Hypothalamus (tissue), 51 donors: ENCODE results near the gene TNS1.

Source experiments
- DNase-seq, 51 donors: peaks; one replicate each; lab custom pipeline; 2025; lab: John Stamatoyannopoulos, UW

TNS1 gene

DNA sequence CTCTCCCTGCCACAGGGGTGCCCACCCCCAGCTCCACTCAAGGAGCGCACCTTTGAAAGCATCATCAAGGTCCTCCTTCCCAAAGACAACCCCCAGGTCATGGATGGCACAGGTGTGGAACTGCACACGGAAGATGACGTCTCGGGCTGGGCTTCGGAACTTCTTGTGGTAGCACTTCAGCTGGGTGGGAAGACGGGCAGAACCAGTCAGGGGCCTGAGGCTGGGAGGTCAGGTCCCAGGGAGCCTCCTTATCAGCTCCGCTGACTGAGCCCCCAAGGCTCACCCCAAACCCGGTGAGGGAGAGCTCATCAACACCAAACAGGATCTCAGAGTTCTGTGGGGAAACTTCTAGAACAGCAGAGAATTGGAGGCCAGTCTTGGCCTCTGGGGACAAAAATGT is 117.8 kb downstream of the TNS1 start:
- no peak for DNase-seq

DNA sequence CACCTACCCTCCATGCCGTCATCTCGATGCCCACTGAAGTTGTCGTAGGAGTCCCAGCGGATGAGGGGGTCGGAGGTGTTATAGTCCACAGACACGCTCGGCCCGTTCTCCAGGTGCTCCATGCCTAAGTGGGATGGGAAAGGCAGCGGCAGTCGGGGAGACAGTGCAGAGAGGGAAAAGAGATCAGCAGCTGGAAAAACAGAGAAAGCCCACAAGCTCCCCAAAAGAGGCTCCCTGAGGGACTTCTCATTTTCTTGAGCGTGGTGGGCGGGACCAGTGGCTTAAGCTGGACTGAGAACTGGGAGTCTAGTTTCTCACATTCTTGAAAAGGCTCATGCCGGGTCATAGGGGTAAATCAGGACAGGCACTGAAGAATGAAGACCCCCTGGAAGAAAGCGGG is 121.9 kb downstream of the TNS1 start:
- no peak for DNase-seq

DNA sequence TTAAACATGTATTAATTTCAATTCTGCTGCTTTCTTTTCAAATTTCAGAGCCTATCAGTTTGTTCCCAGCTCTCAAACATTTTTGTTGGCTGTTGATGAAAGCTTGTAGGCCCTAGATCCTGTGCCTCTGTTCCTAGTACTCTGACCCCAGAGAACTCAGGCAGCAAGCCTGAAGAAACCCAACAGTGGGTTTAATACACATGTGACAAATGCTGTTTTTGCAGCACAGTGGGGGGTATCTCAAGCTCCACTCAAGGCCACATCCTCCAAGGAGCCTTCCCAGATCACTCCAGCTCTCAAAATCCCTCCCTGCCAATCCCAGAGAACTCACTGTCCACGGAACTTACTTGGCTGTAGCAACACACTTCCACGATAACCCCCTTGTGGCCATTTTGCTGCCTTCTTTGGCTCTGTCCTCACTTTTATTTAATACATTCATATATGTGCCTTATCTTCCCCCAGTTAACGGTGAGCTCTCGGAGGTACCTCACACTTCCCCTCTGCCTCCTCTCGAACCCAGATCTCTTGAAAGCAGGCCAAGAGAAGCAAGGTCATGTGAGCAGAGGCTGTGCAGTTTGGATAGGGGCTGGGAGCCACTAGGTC is 122.4 kb downstream of the TNS1 start:
- DNase-seq = no peak

DNA sequence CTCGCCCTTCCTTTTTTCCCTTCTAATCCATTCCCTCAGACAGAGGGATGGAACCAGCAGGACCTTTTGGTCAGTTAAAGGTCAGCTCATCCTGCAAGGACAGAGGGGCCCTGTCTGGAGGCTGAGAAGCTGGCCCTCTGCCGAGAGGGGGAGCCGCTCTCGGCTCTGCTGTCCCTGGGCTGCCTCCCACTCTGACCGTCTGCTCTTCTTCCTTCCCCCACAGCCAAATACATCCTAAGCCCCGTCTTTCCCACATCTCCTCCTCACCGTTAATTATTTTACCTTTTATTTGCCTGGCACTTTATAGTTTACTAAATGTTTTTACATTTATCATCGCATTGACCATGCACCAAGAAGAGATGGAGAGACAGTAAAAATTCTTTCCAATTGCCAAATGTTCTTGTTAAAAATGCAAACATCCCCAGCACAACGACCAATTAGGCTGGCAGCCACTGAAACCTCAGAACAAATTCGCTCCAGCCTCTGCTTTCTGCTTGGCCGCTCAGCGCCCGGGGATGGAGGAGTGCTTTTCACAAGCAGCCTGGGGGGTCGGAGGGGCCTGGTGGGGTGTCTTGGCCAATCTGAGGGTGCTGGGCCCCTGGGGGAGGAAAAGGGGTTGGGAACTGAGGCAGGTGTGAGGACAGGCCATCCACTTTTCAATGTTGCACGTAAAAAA is 123.7 kb downstream of the TNS1 start:
- no peak for DNase-seq

DNA sequence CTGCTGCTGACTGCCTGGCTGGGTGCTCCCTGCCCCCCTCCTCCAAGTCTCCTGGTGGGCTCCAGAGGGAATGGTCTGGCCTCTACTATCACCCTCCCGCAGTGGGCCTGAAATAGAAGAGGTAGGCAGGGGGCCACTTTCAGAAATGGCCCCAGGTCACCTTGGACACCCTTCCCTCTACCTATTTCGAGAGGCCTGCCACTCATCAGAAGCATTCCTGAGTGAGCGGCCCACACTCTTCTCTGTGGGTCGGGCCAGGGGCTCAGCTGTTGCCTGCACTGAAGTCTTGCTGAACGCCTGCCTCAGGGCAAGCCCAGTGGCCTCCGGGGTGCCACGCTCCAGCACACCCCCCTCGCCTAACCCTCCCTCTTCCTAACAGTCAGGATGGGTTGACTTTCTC is 124.9 kb downstream of the TNS1 start:
- DNase-seq = no peak

DNA sequence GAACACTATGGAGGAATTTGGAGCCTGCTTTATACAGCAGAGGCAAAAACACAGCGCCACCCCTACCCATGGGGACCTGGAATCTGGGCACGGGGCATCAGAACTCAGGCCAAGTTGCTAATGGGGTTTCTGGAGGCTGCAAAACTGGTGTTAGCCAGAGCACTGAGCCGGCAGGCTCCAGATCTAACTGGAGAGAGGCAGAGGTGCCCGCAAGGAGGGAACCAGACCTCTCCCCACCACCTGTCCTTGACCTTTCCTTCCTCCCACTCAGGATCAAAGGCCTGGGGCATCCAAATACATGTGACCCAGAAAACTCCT is 126.6 kb downstream of the TNS1 start:
- DNase-seq = peak in 2 of 51 donors; percentile 22 to 28

DNA sequence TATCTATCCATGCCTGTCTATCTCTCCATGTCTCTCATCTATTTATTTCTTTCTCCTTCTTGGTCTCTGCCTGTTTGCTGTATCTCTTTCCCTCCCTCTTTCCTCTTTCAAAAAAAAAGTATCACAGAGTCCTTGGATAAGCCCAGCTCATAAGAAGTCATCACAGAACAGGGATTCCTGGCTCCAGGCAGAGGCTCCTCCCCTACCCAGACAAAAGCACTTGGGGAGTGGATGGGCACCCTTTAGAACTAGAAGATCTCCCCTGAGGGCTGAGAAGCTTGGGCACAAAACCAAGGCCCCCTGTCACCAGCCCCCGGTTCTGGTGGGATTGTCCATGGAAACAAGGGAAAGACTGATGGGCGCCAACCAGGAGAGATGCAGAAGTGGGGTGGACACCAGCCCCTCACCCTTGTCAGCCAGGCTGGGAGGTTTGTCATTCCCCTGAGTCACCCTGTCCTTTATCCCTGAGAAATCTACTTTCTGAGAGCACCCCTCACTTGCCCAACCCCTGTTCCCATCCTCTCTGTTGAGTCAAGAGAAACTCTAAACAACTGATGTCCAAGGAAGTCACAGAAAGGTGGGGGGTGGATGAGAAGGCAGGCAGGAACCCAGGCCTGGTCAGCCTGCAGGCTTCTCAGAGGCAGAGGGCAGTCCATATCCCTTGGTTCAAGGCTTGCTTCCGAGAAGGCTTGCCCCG is 127.1 kb downstream of the TNS1 start:
- DNase-seq = no peak

DNA sequence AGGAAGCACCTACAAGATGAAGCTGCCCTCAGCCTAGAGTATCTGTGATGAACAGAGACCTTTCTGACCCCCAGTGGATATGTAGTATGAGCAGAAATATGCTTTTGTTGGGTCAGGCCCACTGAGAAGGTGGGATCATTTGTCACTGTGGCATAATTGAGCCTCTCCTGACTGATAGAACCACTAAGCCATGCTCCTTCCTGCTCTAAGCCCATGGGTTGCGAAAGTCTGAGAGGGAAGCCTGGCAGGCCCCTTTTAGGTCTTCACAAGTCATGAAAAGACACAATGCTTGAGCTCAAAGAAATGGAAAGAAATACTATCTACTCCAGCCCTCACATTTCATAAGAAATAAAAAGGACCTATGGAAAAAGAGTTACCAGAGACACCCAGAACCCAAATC is 127.7 kb downstream of the TNS1 start:
- no peak for DNase-seq

DNA sequence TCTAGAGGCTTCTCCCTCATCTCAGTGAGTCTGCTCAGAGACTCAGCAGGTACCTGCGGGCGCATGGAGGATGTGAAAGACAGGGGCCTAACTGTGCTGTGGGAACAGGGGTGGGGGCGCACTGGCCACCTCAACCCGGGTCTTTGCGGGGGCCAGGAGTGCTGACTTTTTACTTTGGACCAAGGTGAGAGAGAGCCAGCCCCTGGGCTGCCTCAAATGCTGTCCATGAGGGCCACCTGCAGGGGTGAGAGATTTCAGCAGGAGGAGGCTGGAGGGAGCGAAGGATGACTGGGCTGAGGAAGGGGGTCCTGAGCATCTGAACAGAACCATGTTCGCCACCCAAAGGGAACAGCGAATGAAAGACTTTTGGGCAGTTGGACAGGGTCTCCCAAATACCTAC is 129.4 kb downstream of the TNS1 start:
- no peak for DNase-seq

DNA sequence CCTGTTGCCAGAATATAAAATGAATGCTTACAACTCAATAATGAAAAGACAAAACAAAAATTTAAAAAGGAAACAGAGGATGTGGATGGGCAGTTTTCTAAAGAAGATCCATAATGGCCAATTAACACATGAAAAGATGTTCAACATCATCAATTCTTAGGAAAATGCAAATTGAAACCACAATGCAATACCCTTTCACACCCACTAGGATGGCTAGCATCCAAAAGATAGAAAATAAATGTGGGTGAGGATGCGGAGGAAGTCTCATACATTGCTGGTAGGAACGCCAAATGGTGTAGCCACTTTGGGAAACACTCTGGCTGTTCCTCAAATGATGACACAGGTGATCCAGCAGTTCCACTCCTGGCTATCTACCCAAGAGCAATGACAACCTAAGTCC is 130.5 kb downstream of the TNS1 start:
- no peak for DNase-seq

DNA sequence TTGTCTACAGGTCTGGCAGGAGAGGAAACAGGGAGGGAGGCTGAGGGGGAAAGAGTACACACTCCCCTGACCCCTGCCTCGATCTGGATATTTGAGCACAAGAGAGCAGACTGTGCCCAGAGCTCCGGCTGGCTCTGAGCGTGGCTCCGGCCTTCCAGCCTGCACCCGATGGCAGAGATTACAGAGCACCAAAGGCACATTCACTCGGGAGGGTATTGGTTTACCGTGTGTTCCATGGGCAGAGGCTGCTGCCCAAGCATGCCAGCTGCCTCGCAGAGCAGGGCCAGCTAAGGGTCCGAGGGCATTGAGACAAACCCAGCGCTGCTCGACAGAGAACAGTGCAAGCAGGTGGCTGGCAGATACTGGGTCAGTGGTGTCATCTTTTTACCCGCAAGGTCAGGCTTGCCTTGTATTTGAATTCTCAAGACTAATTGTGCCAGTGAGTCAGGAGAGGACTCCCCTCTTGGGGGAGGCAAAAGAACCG is 132.2 kb downstream of the TNS1 start:
- peak in 1 of 51 donors; percentile 23 for DNase-seq

DNA sequence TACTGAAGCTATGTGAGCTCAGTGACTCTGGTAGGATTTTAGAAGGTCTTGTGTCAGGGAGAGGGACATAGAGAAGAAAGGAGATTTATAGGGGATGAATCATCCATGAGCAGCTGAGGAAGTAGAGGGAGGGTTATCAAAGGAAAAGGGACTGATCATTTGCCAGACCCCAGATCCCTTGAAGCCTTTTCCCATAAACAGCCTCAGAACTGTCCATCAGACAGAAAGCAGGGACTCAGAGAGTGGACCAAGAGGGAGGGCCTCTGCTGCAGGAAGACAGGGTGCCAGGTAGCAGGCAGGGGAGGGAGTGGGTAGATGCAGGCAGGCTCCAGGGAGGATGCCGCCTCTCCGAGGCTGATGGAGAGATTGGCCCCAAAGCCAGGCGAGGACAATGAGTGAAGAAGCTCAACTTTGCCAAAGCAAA is 133.9 kb downstream of the TNS1 start:
- no peak for DNase-seq

DNA sequence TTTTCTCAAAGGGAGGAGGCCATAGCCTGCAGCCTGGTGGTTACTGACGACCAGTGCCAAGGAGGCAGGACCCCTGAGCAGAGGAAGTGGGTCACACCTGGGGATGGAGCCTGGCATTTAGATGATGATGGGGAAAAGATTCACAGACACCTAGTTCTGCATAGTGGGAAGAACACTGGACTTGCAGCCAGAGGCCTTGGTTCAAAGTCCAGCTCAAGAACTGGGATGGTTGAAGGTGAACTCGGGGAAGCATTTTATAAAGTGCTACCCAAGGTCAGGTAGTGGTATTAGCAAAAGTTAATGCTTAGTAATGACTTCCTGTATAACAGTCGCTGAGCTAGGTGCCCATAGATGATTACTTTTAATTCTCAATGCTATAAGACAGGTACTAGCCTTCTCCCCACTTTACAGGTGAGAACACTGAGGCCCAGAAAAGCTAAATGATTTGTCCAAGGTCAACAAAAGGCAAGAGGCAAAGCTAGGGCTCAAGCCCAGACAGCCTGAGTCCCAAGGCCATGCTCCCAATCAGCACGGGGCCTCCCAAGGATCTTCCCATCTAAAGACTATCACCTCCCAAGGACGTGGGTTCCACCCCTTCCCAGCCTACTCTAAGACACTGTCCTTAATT is 134.4 kb downstream of the TNS1 start:
- DNase-seq = no peak

DNA sequence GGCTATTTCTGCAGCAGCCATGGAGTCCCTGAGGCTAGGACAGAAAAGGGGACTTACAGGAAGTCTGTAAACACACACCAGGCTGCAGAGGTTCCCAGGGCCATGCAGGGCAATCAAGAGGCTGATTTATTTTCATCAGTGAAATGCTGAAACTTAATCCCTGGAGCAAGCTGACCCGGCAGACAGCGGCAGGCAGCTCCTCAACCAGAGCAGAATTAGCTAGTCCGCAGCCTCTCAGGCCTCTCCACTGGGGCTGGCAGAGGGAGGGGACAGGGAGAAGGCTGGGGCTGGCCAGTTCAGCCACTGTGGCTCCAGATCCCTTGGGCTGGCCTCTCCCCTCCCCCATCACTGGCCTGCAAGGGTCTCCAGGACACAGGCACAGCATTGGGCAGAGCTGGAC is 136.3 kb downstream of the TNS1 start:
- DNase-seq = no peak

DNA sequence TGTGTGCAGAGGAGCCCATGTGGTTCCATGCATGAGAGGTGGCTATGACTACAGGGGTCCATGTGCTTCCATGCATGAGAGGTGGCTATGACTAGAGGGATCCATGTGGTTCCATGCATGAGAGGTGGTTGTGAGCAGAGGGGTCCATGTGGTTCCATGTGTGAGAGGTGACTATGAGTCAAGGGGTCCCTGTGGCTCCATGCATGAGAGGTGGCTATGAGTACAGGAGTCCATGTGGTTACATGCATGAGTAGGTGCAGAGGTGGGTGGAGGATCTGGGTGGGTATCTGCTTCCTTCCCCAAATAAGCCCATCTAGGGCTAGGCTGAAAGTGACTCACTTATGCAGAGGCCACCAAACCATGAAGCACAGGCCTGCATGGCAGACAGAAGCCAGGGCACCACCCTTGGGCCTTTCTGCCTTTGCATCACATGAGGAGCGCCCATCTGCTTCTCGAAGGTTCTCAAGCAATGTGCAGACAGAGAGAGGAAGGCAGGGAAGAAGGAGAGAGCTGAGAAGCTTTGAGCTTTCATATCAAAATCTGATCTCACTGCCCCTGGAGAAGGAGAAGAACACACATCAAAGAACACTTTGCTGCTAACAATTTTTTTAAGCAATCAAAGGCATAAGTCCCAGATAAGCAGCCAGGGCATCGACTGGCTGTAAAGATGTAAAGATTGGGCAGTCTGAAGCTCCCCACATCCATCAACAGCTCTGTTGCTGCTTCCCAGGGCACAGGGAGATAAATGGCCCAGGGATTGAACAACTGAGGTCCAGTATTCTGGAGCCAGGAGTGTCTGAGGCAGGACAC is 137.6 kb downstream of the TNS1 start:
- no peak for DNase-seq

DNA sequence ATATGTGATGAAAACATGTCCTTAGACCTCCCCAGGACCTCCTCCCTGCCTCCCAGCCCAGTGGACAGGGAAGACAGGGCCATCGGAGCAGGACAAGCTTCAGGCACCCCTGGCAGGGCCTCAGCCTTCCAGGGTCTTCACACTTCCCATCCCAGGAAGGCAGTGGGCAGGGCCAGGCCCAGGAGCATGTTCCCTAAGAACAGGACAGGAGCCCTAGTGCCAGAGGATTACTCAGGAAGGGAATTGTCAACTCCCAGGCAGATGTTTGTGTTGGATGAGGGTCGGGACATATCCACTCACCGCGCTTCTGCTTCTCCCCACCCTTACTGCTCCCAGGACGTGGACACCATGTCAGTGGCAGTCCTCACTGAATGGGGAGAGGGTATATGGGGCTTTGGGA is 138.9 kb downstream of the TNS1 start:
- DNase-seq = no peak

DNA sequence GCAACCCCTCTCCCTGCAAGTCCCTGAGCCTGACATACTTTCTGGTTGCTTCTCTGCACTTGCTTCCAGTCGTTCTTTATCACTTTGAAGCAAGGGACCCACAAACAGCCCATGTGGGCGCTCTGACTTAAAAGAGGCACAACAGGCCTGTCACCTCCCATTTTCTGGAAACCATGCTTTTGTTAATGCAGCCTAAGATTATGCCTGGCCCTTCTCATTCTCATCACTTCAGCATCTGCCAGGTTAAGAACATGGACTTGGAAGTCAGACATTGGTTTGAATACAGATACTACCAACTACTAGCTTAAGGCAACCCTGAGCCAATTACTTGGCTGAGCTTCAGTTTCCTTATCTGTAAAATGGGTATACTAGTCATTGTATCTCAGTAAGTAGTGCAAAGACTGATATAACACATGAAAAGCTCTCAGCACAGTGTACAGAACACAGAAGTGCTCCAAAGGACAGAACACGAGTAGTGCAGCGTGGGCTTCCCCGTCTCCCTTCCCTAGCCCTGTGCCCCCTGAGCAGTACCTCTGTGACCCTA is 141.4 kb downstream of the TNS1 start:
- no peak for DNase-seq

DNA sequence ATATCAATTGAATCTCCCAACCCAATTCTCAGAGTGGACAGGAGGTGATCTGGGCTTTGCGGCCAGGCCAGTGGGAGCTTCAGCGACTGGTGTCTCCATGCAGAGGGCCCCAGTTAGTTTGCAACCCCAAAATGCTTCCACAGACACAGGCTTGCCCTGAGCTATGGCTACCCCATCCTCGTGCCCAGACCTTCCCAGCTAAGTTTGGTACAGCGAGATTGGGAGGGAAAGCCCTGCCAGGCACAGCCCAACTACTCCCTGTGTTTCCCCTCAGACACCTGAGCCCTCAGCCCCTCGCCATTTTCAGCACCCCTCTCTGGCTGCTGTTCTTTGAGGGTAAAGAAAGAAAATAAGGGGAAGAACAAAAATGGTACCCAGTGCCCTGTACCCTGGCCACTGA is 142.9 kb downstream of the TNS1 start:
- no peak for DNase-seq

DNA sequence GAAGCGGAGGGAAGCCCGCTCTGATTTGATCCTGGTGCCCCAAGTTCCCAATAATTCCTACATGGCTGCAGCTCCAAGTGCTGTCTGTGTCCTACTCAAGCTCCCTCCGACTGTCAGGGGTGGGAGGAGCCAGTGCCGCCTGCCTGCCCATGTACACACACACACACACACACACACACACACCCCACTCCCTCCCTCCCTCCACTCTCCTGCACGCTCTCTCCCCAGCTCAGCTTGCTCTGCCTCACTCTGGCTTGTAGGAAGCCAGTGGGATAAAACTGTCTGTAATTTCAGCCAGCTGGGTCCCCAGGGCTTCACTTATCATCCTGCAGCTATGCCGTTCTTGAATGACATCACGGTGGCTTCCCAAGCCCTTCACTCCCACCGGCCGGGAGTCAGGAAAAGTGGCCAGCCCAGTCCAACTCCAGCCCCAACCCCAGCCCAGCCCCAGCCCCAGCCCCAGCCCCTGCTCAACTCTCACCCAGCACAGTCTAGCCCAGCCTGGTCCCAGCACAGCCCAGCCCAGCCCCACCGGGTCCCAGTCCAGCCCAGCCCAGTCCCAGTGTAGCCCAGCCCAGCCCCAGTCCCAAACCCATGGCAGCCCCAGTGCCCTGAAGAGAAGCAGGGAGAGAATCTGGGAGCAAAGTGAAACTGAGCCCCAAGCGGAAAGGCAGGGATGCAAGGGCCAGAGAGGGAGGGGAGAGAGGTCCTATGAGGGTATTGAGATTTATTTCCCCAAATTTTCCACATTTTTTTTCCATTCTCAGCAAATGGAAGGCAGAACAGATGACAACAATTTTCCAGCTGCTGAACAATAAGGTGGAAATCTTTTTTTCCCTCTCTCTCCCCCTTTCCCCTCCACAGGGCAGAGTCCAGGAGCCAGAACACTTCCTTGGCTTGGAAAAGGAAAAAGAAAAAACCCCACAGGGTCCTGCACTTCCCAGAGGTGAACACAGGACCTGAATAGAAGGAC is 144.0 kb downstream of the TNS1 start:
- peak in 40 of 51 donors; percentile 22 to 79 (median 52) for DNase-seq
